GM21737 (cell line): ENCODE results near the gene PICK1.

Source experiments
- ATAC-seq: cut with Tn5 transposase; IDR thresholded peaks from one replicate; pipeline ENCODE4 v1.9.1; 2021; ENCODE audit warnings: mild to moderate bottlenecking, moderate library complexity; ENCODE audit not compliant: unreplicated experiment

The PICK1 gene

DNA sequence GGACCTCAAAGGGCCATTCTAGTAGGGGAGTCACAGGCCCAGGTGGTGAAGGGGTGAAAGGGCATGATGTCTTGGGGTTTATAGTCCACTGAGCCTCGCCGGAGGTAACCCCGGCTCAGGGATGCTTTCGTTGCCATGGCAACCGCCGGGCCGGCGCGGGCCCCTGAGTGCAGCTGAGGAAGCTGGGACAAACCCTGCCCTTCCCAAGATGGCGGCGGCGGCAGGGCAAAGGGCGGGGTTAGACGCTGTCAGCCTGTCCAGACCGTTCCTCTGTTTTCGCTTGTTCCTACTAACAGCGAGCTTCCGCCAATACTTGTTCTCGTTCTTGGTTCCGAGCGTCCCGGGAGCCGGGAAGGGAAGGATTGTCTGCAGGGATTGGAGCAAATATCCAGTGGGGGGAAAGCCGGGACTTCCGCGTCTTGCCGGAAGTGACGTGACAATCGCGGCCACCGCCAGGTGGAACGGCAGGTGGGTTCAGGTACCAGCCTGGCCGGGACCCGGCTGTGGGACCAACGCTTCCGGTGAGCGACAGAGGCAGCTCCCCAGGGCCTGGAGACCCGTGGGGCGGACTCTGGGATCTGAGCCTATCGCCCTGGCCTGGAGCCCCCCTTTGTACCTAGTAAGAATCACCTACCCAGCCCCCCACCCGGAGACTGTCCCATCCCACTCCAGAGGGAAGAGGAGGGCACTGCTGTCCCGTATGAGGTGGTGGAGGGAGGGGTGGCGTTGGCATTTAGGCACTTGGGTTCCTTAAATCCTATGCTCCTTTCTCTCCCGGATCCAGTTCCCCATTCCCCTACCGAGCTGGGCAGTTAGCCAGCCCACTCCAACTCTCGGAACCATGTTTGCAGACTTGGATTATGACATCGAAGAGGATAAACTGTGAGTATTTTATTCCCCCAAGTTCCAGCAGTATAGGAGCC is at the start of gene PICK1:
Gene PICK1, plus strand, starts transcription at position 436 of the 923 bp plus-strand sequence. Its CDS starts 406 bp downstream, at position 842.
- ATAC-seq, result no peak

DNA sequence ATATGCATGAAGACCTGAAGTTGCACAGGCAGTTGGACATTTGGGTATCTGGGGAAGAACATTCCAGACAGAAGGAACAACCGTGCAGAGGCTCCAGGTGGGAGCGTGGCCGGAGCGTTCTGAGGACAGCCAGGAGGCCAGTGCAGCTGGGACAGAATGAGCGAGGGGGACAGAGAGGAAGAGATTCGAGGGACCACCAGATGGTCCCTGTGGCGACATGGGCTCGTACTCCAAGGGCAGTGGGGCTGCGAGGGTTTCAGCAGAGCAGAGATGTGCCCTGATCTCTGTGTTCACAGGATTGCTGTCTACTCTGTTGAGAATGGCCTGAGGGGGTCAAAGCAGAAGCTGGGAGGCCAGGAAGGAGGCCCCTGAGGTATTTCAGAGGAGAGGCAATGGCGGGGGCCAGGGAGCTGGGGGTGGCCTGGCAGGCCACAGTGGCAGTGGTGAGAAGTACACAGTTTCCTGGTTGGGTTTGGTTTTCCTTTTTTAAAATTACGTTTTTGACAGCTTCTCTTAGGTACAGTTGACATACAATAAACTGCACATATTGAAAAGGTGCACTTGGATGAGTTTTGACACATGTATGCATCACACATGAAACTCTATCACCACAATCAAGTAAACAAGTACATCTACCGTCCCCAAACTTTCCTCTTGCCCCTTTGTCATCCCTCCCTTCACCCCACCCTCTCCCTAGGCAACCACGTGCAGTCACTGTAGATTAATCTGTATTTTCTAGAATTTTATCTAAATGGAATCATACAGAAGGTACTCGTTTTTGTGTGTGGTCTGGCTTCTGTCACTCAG is 48.0 kb upstream of the PICK1 start:
- ATAC-seq, result no peak

DNA sequence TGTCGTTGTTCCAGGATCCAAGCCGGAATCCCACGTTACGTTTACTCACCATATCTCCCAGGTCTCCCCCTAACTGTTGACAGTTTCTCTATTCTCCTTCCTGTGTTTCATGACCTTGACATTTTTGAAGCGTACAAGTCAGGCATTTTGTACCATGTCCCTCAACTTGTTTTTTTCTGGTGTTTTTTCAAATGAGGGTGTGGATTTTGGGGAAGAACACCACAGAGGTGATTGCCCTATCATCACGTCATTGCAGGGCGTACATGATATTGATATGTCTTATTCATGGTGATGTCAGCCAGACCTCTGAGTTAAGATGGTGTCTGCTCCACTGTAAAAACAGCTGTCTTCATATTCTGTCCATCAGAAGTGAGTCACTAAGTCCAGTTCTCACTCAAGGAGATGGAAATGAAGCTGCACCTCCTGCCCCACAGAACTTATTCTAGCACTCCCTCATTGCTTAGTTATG is 44.6 kb upstream of the PICK1 start:
- no peak for ATAC-seq

DNA sequence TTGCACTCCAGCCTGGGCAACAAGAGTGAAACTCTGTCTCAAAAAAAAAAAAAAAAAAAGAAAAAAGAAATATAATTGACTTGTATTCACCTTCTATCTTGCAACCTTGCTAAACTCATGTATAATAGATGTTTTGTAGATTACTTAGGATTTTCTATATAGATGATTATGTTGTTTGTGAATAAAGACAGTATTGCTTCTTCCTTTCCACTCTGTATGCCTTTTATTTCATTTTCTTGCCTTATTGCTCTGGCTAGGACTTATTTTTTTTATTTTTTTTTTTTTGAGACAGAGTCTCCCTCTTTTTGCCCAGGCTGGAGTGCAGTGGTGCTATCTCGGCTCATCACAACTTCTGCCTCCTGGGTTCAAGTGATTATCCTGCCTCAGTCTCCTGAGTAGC is 43.1 kb upstream of the PICK1 start:
- ATAC-seq, result no peak

DNA sequence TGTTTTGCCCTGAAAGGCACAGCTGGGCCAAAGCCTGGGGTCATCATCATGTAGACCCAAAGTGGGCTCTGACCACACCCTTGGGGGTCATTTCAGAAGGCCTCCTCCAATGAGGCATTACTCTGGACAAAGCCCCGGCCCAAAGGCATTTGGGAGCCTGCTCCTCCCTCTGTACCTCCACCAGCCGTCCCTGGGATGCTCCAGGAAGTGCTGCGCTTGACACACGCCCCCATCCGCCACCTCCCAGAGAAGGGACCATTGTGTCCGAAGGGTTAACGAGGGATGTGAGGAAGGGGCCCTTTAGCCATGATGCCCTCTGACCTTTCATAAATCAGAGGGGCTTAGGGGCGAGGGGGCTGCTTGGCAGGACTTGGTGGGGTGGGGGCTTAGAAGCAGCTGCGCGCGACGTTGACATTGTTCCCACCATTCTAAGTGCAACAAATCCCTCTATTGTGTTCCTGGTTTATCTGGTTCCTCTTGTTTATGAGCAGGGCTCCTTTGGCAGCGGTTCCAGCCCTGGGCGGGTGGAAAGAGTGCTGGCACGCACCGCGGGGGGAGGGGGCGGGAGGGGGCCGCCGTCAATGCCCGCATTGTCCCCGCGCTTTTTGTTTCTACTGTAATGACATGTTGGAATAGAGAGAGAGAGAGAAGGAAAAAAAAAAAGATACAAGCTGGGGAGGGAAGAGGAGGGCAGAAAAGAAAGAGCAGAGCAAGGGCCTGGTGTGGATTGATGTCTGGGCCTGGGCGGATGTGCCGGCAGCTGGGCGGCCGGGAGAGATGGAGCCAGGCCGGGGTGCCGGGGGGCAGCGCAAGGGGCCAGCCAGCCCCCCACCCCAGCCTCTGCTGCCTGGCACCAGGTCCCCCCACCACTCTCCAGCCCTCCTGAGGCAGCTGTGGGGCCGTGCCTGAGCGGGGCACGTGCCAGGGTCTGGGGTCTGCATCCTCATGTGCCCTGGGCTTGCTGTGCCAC is 40.7 kb upstream of the PICK1 start:
- no peak for ATAC-seq

DNA sequence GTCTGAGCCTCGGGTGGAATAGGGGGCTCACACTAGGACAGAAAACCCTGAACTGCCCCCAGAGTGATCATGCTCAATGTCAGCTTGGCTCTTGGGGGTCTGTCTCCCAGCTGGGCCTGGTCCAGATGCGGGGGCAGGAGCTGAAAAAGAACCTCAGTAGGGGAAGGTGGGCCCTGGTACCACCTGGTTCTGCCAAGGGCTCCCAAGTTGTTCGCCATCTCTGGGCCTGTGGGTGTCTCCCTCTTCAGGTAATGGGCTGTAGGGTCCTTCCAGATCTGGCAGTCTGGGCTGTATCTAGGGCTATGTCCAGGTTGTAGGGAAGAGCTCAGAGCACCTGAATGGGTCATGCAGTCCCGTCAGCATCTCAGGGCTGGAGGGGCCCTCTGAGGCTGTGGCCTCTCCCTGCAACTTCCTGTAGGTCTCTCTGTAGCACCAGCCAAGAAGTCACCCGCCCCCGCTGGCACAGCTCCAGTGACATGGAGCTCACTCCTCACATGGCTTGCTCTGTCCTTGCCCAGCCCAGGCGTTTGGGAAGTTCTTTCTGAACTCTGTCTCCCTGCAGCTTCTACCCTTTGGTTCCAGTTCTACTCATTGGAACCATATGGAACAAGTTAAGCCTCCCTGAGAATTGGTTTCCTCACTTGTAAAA is 39.8 kb upstream of the PICK1 start:
- ATAC-seq, result no peak

DNA sequence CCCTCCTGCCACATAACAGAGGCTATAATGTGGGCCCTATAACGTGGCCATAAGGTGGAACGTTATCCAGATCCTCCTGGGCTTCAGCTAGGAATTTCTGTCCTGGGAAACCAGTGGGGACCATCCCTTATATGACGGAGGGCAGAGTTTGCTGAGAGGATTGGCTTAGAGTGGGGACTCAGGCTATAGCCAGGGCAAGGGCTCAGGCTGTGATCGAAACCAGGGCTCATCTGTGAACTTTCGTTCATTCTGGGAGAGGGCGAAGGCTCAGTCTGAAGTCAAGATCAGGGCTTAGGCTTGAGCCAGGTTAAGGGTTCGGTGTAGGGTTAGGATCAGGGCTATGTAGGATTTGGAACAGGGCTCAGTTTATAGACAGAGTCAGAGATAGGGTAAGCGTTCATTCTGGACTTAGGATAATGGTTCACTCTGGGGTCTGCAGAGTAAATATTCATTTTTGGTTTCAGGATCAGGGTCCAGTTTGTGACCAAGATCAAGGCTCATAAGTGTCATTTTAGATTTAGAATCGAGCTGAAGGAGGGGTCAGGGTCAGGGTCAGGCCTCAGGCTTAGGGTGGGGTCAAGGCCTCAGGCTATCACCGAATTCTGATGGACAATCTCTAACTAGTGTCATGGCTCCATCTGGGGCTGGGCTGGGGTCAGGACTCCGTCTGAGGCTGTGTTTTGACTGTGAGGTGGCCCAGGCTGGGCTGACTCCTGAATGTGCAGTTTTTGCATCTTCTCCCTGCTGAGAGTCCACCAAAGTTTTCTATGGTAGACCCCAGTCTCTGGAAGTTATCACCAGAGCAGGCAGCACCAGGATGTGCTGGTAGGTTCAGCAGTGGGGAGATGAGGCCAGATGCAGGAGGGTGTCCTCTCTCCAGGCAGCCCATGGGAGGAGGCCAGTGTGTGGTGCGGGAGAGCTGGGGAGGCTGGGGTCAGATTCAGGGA is 39.0 kb upstream of the PICK1 start:
- ATAC-seq, result no peak

DNA sequence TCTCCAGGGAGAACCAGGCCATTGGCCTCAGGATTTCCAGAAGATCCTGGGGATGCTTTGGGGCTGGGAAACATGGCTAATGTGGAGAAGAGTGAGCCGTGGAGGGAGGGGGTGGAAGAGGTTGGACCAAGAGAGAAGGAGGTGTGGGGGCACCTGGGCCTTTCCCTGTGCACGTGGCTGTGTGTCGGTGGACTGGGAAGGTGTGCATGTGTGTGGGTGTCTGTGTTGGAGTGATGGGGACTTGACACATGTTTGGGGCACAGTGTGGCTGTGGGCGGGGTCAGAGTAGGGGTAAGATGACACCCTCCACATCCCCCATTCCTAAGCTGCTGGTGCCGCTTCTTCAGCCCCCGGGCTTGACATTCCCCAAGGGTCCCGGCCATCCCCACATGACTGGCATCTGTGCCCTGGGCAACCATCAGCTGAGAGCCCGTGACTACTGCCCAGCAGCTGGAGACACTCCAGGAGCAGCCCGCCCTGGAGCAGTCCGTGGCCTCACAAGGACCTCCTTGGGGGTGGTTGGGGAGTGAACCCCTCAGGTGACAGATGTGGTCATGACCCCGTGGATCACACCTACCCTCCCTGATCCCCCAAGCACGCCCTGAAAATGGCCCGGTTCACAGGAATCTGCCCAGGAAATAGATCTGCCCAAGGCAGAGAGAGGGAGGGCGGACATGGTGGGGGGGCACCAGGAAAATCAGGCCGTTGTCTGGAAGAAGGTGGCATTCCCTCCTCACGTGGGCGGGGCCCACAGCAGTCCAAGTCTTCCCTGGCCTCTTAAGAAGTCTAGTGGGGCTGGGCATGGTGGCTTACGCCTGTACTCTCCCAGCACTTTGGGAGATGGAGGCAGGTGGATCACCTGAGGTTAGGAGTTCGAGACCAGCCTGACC is 38.0 kb upstream of the PICK1 start:
- ATAC-seq, result no peak

DNA sequence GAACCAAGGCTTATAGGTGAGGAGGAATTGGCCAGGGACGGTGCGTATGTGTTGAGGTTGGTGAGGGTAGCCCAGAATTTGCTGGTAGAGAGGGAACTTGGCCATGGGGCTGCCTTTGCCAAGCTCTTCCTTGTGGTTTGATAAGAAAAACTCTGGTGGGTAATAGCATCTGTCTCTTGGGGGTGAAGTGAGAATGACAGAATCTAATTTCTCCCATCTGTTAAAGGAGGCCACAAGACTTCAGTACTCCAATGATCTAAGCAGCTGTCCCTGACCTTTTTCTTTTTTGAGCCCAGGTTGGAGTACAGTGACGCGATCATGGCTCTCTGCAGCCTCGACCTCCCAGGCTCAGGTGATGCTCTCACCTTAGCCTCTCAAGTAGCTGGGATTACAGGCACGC is 36.0 kb upstream of the PICK1 start:
- no peak for ATAC-seq

DNA sequence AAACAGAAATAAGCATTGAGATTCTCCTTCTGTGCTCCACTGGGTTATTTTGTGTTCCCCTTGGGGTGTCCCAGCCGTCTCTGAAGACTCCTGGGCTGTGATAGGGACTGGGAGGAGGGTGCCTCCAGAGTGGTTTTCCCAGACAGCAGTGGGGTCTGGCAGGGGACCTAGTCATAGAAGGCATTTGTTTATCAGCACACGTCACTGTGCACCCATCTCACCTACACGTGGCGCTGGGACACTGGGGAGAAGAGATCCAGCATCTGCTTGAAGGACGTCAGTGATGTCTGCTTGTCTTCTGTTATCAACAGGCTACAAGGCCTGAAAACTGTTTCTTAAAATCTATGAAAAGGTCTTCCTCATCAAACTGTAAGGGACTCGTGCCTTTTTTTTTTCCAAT is 34.2 kb upstream of the PICK1 start:
- ATAC-seq, result no peak

DNA sequence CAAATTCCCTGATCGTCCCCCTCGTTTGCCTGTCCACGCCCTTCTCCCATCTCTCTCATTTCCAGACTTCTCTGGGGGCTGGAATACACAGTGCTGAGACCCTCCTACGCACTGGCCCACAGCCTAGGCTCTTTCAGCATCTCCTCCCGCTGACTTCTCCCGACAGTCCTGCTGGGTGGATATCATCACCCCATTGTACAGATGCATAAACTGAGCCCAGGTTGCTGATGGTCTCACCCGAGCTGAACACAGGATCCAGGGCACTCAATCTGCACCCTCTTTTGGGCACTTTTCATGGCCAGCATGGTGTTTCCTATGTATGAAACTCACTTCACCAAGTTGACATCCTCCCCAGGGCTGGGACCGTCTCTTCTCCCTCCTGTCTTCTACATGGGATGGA is 31.7 kb upstream of the PICK1 start:
- no peak for ATAC-seq

DNA sequence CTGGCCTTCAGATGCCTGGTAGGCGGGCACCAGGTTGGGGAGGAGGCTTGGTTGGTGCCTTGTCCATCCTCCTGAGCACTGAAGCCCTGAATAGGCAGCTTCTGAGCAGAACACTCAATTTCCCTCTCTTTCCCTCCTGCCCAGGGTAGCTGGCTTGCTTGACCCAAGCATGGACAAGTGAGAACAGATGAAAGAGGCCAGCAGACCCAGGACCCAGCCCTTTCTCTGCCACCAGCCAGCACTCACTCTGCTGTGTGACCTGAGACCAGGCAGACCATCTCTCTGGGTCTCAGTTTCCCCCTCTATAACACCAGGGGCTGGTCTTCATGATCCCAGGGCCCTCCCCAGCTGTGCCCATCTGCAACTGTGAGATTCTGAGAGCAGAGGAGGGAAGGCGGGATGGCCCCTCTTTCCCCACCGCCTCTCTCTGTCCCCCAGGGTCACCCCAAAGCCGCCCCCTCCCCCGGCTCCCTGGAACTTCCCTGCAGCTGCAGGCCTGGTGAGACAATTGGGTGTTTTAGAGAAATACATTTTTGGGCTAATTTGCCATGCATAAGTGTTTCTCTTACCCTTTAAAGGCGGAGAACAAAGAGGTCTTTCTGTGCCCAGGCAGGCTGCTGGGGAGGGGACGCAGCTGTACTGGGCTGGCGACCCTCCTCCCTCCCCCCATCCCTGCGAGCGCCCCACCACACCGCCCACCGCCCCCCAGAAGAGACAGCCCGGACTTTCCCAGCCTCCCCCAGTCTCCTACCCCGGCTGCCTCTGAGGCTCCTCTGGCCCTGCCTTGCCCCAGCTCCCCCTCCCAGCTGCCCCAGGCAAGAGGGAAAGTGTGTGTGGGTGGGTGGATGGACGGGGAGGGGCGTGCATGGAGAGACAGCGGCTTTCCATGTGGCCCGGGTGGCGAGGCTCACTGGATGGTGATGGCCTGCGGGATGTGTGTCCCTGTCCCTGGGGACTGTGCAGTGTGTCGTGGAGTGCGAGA is 30.8 kb upstream of the PICK1 start:
- no peak for ATAC-seq

DNA sequence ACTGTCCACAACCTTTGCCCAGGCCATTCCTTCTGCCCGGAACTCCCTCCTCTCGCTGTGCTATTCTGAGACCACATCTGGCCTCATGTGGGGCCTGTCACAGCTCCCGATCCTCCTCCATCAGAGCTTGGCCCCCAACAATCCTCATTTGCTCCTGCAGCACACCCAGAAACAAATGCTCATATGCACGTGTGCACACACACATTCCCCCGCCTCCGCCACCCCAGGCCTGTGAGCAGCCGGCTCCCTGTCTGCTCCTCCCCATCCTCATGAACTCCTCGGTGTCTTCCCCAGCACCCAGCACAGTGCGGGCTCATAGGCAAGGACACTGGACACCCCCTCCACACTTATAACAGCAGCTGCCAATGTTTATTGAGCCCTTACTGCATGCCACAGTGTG is 29.7 kb upstream of the PICK1 start:
- ATAC-seq, result no peak

DNA sequence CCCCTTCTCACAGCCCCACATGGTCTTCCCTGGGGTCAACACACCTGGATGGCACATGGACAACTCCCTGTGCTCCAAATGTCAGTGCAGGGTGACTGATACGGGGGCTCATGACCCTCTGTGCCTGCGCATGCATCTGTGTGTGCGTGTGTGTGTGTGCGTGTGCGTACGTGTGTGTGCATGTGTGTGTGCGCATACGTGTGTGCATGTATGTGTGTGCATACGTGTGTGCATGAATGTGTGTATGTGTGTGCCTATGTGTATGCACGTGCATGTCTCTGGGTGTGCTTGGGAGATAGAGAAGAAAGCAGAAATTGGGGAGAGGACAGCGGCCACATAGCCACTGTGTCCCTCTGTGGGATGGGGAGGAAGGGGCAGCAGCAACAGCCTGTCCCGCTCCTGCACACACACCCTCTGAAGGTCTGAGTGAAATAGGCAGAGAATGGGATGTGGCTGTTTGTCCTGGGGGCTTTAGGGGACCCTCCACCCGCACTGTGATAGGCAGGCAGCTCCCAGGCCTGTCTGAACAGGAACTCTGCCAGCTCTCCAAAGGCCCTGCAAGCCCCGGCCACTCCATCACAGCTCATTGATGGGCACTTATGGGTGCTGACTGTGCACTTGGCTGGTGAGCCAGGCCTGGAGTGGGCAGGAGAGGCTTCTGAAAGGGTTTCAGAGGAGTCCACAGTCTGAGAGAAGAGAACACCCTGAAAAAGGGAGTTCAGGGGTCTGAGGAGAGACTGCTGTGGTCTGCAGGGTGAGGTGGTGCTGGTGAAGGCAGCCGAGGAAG is 28.7 kb upstream of the PICK1 start:
- ATAC-seq, result no peak

DNA sequence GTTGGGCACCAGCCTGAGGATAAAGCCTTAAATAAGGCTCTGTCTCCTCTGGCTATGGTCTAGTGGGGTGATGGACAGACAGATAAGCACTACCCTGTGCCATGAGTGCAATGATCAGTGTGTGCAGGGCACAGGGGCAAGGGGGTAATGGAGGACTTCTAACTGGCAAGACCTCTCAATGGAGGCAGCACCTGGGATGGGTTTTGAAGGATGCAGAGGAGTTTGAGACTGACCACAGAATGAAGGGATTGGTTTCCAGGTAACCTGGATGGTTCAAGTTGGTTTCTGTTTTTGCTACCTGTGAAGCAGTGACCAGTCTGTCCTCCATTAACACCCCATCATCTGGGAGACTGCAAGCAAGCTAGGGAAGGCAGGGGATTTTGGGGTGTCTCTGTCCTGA is 27.8 kb upstream of the PICK1 start:
- ATAC-seq, result no peak

DNA sequence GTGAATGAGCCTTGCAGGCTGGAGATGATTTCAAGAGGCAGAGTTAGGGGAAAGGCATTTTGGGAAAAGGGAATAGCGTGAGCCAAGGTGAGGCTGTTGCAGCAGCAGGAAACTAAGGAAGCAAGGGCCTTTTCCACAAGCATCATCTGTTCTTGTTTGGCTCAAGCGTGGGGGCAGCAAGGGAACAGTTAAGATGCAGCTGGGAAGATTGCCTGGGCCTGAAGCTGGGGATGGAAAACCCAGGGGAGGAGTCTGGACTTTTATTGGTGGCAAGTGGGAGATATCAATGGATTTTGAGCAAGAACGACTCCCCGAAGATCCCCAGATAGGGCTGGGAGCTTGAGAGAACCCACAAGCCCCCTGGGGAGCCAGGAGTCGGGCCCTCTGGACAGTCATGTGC is 27.3 kb upstream of the PICK1 start:
- no peak for ATAC-seq
